ENCODE measurements around the gene RNF11. TPM values are rescaled to one million over a fixed set of nuclear protein-coding genes. Genes with fewer than 3 reads are reported as not detected.
A peak's percentile ranks its signal among the peaks of the same experiment; 100 is the strongest.

RNF11 gene
- total RNA-seq, 2 experiments from 2014 or later = 21.5 to 22.6 TPM

- Mint-ChIP-seq H3K27me3 (no peaks in the 10 kb centered on the region), H3K36me3 (ENCODE audit: low read depth) (no peaks in the 10 kb centered on the region), H3K4me3 (no peak overlapping the region), H3K9me3 (no peaks in the 10 kb centered on the region), H3K4me1 (ENCODE audit: low read depth) (peaks cover 24% of the 10 kb centered on the region), H3K27ac (no peak overlapping the region)
- intact Hi-C loops (cut with micrococcal nuclease) = loop anchor here (5.0 kb wide), 1 partner anchor 60 kb away; no protein-coding TSS in a partner anchor
- CTCF ChIA-PET = no interaction called here
- ATAC-seq (no peak), DNase-seq (no peak)
- TF ChIP-seq CTCF (IDR thresholded peaks at IDR 0.05) = no peak
- POLR2A ChIA-PET = no interaction called here
Measured at GRCh38 chr1:51302746-51303145, 66.7 kb downstream of the RNF11 start.

DNA sequence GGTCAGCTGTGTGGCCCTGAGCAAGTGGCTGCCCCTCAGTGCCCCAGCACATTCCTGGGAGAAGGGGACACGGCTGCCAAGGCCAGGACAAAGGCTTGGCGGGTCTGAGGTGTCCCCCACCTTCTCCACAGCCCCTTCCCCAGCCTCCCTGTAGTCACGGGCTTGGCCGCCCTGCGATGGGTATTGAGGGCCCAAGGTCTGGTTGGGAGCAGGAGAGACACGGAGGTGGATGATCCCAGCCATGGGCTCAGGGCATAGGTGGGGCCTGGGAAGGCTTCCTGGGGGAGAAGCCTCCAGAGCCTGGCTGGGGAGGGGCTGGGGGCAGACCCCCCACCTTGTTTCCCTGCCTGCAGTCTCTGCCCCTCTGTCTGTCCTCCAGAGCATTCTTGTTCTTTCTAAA is 67.2 kb downstream of the RNF11 start:
- no peak for ATAC-seq

GRCh38 chr1:51303751-51304251 is 67.7 kb downstream of the RNF11 start:
- H3K9me3 Mint-ChIP-seq = no peaks in the 10 kb centered on the region
- CTCF ChIA-PET = no interaction called here
- H3K27ac Mint-ChIP-seq = peak overlapping the region; percentile 26
- peaks cover 24% of the 10 kb centered on the region for H3K4me1 Mint-ChIP-seq (ENCODE audit: low read depth)
- peak; percentile 72 for ATAC-seq
- POLR2A ChIA-PET = no interaction called here
- no peaks in the 10 kb centered on the region for H3K27me3 Mint-ChIP-seq
- TF ChIP-seq CTCF (IDR thresholded peaks at IDR 0.05) = no peak
- peak; percentile 66 for DNase-seq
- H3K4me3 Mint-ChIP-seq = no peak overlapping the region
- intact Hi-C loops (cut with micrococcal nuclease) = loop anchor here (5.0 kb wide), 1 partner anchor 62 kb away; no protein-coding TSS in a partner anchor
- no peaks in the 10 kb centered on the region for H3K36me3 Mint-ChIP-seq (ENCODE audit: low read depth)

More for the DNA sequence above, 67.2 kb downstream of the RNF11 start:
- no peaks in the 10 kb centered on the region for H3K9me3 Mint-ChIP-seq
- no peaks in the 10 kb centered on the region for H3K27me3 Mint-ChIP-seq
- ChIA-PET POLR2A (no interaction called here), CTCF (no interaction called here)
- no peaks in the 10 kb centered on the region for H3K36me3 Mint-ChIP-seq (ENCODE audit: low read depth)
- TF ChIP-seq CTCF (IDR thresholded peaks at IDR 0.05) = no peak
- intact Hi-C loops (cut with micrococcal nuclease) = loop anchor here (5.0 kb wide), 1 partner anchor 61 kb away; no protein-coding TSS in a partner anchor
- peak overlapping the region; percentile 26 for H3K27ac Mint-ChIP-seq
- DNase-seq = no peak
- H3K4me1 Mint-ChIP-seq (ENCODE audit: low read depth) = peaks cover 24% of the 10 kb centered on the region
- no peak overlapping the region for H3K4me3 Mint-ChIP-seq

GRCh38 chr1:51304360-51304759 is 68.3 kb downstream of the RNF11 start:
- DNase-seq (no peak), ATAC-seq (no peak)
- no peaks in the 10 kb centered on the region for H3K9me3 Mint-ChIP-seq
- CTCF ChIA-PET = no interaction called here
- H3K36me3 Mint-ChIP-seq (ENCODE audit: low read depth) = no peaks in the 10 kb centered on the region
- POLR2A ChIA-PET = no interaction called here
- intact Hi-C loops (cut with micrococcal nuclease) = loop anchor here (5.0 kb wide), 1 partner anchor 62 kb away; no protein-coding TSS in a partner anchor
- H3K27ac Mint-ChIP-seq = peak overlapping the region; percentile 65
- TF ChIP-seq CTCF (IDR thresholded peaks at IDR 0.05) = no peak
- no peak overlapping the region for H3K4me3 Mint-ChIP-seq
- H3K27me3 Mint-ChIP-seq = no peaks in the 10 kb centered on the region
- peaks cover 24% of the 10 kb centered on the region for H3K4me1 Mint-ChIP-seq (ENCODE audit: low read depth)

DNA sequence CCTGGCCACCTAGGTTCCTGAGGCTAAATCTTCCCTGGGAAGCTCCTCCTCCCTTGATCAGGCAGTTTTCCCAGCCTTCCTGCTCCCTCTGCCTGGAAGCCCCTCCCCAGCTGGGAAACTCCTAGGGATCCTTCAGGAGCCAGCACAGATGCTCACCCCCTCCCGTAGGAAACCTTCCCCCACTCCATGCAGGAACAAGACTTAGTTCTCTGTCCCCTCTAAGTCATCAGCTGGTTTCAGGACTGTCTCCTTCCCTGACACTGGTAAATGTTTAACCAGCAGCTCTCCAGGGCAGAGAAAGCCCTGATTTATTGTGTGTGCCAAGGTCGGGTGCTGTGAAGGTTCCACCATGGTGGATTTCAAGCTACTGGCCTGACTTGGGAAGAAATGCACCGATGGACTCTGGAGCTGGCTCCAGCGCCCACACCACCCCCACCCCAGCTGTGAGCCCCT is 69.3 kb downstream of the RNF11 start:
- no peak overlapping the region for H3K27ac Mint-ChIP-seq
- H3K4me3 Mint-ChIP-seq = no peak overlapping the region
- H3K27me3 Mint-ChIP-seq = no peaks in the 10 kb centered on the region
- CTCF ChIA-PET = interaction anchor here (3.2 kb wide), 1 partner anchor 9 kb away, joined by 29 read pairs; no protein-coding TSS in a partner anchor
- DNase-seq (no peak), ATAC-seq (no peak)
- POLR2A ChIA-PET = no interaction called here
- TF ChIP-seq CTCF (IDR thresholded peaks at IDR 0.05) = no peak
- intact Hi-C loops (cut with micrococcal nuclease) = no loop called here
- H3K36me3 Mint-ChIP-seq (ENCODE audit: low read depth) = no peaks in the 10 kb centered on the region
- peaks cover 23% of the 10 kb centered on the region for H3K4me1 Mint-ChIP-seq (ENCODE audit: low read depth)
- H3K9me3 Mint-ChIP-seq = no peaks in the 10 kb centered on the region

Measured in activated CD8-positive, alpha-beta T cell treated with anti-CD3 and anti-CD28 coated beads for 36 hours (primary cell).